Body of pancreas (tissue), 4 donors: ENCODE data around the gene RPRD1B.

ENCODE experiments used
- POLR2A ChIP-seq, 3 donors: fragments of 450-650 bp; IDR thresholded peaks; one replicate each; pipeline ENCODE4 v1.6.1; 2016; ENCODE audit warnings: antibody characterized with exemption in 3 of 3, mild to moderate bottlenecking in 2 of 3
- TF ChIP-seq, protein P1 (sequence below), 7 experiments: fragments of 450-650 bp in 4 of 7; fragments of 200-600 bp in 3 of 7; sonication (generic) in 3 of 7; IDR thresholded peaks; one replicate each; pipeline ENCODE4 v1.5.1; 2016 to 2019; ENCODE audit warnings: antibody characterized with exemption in 7 of 7

DNA sequence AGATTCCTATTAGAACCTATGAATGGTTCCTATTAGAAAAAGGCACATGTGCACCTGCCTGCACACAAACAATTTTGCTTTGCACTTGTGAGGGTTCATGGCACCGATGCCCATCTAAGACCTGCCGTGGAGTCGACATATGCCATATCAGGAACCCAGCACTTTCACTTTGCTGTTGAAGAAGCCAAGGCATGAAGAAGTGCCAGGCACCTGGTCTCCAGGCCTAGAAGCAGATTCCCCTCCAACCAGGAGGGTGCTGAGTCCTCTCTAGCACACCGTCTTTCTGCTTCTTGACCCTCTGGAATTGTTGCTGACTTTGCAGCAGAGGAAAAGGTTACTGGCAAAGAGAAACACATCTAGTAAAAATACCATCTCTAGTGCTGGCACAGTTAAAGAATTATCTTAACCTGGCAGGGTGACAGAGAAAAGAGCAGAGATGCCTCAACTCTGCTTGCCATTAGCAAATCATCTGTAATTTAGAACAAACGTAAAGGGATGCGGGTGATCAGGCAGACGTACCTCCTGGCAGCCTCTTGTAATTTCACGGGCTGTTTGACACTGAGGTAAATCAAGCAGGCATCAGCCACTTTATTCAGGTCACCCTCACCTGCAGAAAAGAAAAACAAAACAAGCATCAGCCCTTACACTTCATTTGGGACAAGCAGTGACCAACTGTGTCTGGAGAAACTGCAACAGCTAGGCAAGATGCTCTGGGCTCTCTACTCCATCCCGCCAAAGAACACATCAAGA, 37.5 kb upstream of the RPRD1B start:
- TF ChIP-seq, protein P1, sequence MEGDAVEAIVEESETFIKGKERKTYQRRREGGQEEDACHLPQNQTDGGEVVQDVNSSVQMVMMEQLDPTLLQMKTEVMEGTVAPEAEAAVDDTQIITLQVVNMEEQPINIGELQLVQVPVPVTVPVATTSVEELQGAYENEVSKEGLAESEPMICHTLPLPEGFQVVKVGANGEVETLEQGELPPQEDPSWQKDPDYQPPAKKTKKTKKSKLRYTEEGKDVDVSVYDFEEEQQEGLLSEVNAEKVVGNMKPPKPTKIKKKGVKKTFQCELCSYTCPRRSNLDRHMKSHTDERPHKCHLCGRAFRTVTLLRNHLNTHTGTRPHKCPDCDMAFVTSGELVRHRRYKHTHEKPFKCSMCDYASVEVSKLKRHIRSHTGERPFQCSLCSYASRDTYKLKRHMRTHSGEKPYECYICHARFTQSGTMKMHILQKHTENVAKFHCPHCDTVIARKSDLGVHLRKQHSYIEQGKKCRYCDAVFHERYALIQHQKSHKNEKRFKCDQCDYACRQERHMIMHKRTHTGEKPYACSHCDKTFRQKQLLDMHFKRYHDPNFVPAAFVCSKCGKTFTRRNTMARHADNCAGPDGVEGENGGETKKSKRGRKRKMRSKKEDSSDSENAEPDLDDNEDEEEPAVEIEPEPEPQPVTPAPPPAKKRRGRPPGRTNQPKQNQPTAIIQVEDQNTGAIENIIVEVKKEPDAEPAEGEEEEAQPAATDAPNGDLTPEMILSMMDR (IDR thresholded peaks at IDR 0.05) = no peak
- TF ChIP-seq POLR2A (IDR thresholded peaks at IDR 0.05) = no peak
